ENCODE data around the gene HMCN1.

DNA sequence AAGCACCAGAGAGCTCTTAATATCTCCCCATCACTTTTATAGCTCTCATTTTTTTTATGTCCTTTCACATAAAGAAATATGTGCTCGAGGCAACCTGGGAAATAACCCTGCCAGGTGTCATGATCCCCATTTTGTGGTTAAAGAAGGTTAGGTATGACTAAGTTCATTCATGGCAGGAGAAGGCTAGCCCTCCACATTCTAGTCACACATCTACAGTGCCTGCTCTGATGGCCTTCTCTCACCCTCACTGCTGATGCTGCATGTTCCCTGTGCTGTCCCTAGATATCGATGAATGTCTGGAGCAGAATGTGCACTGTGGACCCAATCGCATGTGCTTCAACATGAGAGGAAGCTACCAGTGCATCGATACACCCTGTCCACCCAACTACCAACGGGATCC lies 453.4 kb downstream of the HMCN1 start:
- TF ChIP-seq, protein P1, sequence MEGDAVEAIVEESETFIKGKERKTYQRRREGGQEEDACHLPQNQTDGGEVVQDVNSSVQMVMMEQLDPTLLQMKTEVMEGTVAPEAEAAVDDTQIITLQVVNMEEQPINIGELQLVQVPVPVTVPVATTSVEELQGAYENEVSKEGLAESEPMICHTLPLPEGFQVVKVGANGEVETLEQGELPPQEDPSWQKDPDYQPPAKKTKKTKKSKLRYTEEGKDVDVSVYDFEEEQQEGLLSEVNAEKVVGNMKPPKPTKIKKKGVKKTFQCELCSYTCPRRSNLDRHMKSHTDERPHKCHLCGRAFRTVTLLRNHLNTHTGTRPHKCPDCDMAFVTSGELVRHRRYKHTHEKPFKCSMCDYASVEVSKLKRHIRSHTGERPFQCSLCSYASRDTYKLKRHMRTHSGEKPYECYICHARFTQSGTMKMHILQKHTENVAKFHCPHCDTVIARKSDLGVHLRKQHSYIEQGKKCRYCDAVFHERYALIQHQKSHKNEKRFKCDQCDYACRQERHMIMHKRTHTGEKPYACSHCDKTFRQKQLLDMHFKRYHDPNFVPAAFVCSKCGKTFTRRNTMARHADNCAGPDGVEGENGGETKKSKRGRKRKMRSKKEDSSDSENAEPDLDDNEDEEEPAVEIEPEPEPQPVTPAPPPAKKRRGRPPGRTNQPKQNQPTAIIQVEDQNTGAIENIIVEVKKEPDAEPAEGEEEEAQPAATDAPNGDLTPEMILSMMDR (IDR thresholded peaks at IDR 0.05), result no peak
- TF ChIP-seq POLR2A (IDR thresholded peaks at IDR 0.05), result no peak

Data from stomach (tissue), 4 donors.